GM19043 (cell line): ENCODE results near the gene PARD3.
A peak's percentile ranks its signal among the peaks of the same experiment; 100 is the strongest.

ENCODE experiments used
- ATAC-seq: cut with Tn5 transposase; IDR thresholded peaks from one replicate; pipeline ENCODE4 v1.9.1; 2021; ENCODE audit warnings: low read depth; ENCODE audit not compliant: unreplicated experiment

PARD3 gene

DNA sequence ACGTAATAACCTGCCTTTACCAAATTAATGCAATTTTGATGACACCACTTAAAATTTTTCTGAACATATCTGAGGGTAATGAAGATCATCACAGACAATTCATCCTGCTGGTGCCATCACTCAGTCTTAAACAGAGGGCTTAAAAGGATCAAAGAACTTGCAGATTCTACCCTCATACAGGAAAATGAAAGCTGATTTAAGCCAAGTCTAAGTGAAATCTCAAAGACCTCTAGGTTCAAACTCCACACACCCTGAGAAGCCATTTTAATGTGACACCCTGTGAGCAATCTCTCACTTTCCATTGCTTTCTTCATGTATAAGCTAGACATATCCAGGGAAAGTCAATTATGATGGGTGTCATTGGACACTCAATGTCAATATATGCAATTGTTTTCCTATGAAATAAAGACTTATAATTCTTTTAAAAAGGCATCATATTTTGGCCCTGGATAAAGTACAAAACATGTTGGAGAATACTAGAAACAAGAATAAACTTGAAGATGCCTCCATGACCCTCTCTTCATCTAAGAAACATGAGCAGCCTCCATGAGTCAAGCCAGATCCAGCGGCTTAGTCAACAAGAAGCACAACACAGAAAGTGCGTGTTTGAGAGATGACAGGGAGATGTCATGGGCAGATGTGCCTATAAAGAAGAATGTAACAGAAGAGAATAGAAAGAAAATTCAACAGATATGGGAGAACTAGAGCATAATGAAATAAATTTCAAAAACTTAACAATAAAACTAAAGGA is 291.9 kb downstream of the PARD3 start:
- ATAC-seq, result no peak

DNA sequence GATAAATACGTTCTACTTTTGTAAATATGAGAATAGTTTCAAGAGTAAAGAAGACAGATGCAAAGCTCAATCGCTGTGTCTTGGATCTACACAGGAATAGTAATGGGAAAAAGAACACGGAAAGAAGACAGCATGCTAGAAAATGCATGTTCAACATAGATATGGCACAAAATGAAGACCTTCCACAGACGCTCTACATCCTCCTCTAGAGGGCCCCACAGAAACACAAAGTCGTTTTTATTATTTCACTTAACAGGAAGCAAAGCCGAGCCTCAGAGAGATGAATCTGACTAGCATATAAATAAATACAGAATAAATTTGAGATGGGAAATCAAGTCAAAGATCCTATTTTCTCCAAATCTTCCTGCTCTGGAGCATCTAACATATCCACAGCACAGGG is 292.6 kb downstream of the PARD3 start:
- ATAC-seq, result peak; percentile 53

DNA sequence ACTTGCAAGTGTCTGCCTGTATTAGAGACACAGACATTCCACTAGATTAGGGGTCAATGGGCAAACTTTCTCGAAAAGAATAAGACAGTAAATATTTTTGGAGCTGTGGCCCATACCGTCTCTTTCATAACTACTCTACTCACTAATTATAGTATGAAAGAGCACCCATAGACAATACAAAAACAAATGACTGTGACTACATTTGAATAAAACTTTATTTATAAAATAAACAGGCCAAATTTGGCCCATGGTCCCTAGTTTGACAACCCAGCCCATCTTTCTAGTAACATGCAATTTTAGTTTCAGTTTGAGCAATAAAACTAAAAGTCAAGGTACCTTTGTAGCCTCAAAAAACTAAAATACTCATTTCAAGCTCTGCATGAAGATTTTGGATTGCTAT is 294.6 kb downstream of the PARD3 start:
- ATAC-seq, result no peak

DNA sequence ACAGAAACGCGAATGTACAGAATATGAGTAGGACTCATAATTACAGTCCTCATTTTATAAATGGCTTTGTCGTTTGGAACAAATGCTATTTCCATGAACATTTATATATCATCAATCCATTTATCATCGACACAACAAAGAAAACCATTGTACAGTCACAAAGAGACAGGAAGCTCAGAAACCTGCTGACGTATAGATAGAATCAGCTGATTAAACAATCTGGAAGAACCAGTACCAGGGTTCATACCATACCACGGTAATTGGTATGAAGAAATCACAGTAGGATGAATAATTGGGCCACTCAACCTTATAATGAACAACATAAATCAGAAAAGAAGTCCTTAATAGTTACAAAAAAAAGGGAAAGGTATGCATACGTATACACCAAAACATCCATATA is 295.0 kb downstream of the PARD3 start:
- ATAC-seq, result no peak

DNA sequence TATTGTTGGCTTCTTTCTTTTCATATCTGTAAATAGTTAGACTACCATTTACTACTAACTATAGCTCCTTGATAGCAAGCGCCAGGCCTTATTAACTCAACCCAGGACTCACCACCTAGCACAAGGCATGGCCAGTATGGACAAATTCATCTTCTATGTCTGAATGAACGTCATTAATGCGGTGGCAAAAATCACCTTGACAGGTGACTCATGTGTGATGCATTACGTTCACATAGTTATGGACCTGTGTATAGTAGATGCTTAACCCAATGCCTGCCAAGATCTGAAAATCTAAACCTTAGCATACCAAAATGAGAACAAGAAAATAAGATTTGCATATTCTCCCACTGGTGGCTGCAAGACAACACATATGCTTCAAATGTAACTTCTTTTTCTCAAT is 300.8 kb downstream of the PARD3 start:
- ATAC-seq, result no peak

DNA sequence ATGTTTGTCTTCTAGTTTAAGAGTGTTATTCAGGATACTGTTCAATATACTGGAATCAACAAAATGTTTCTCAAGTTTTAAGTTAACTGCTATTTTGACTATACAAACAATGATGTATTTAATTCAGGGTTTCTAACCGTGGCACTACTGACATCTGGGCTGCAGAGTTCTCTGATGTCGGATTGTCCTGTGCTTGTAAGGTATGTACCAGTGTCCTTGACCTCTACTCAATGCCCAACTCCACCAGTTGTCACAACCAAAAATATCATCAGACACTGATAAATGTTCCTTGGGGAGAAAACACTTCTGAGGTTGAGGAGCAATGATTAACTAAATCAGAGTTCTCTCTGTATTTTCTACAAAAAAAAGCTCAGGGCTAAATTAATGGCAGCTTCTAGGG is 301.5 kb downstream of the PARD3 start:
- ATAC-seq, result no peak

DNA sequence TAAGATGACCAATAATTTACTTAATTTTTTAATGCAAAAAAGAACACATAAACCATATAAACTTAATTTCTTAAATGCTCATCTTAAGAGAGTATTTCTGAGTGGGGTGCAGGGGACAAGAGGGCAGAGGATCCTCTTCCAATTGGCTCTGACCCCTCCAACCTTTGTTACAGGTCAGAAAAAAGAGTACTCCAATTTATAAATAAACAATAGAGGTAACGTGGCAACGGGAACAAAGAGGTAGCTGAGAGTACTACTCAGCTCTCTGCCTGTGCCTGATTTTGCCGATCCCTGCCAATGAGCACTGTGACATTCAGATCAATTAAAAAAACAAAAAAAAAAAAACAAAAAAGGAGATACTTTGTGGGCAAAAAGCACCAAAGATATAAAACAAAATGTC is 307.9 kb downstream of the PARD3 start:
- no peak for ATAC-seq

DNA sequence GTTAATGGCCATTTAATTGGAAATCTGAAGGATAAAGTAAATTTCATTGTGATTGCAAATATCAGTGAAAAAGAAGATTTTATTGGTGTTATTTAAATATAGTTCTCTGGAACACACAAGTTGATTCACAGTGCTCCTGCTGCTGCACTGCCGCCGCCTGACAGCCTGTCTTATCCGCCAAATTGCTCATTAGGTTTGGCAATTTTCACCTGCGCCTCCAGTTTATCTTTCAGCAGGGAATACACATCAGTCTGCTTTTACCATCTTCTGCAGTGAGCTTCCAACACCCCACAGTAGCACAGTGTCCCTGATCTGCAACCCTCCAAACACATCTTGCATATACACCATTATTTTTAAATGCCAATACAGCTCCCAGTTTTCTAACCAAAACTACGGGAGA is 308.3 kb downstream of the PARD3 start:
- ATAC-seq, result no peak

DNA sequence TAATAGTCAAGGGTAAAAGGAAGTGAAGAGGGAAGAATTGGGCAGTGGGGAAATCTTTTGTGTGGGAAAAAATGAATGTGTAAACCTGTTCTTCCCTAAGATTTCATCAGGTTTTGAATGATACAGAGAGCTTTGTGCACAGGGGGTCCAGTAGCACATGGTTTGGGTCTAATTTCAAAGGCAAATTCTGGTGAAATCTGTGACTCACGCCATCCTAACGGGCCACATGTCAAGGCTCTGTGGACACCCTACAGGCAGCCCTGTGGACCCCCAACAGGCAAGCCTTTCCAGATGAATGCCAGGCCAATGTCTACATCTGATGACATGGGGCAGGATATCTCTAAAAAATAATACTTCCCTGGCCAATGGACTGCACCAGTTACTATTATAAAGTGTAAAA is 309.8 kb downstream of the PARD3 start:
- no peak for ATAC-seq

DNA sequence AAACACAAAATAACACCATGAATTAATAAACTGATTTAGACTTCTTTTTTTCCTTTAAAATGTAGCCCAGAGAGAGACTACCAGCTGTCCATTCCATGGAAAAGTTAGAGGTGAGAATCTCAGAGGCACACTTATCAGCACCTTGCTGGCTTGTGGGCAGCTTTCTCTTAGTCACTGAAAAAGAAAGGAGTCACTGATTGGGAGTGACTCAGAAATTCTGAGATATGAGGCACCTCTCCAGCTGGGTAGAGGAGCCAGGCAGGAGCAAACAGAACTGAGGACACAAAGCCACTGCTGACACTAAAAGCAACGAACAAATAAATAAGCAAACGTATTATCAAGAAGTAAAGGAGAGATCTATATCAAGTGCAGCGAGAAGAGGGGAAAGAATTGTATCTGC is 310.6 kb downstream of the PARD3 start:
- ATAC-seq, result no peak

DNA sequence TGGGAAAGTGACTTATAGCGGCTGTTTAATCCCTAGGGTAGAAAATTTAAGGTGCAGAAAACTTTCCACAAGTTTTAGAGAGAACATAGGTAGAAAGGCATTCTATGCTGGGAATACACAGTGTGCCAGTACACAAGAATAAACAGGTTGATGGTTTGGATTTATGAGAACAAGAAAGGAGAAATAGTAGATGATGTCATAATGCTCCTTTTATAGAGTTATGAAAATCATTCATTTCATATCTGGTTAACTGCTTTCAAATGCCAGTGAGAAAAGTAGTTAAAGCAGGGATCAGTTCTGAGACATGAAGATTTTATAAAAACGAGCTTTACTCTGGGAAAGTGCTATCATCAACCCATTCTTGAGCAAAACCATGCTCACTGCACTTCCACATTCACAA is 311.4 kb downstream of the PARD3 start:
- ATAC-seq, result no peak

DNA sequence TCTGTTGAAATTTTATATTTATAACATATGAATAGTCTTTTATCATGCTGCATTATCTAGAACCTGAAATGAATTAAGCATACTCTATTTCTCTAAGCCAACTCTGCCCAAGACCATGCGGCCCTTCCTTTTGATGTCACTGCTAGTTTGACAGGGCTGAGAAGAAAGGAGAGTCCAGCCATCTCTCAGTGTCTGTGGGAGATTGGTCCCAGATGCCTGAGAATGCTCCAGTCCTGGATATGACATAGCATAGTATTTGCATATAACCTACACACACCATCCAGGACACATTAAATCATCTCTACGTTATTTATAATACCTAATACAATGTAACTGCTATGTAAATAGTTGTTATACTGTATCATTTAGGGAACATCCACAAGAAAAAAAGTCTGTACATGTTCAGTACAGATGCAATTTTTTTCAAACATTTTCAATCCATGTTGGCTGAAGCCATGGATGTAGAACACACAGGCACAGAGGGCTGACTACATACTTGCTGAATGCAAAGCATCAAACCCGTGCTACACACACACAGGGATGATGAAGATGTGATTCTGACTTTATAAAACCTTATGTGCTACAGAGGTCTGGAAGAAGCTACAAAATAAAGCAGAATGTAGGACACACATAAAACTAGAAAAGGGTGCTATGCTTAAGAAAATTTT is 315.4 kb downstream of the PARD3 start:
- no peak for ATAC-seq

DNA sequence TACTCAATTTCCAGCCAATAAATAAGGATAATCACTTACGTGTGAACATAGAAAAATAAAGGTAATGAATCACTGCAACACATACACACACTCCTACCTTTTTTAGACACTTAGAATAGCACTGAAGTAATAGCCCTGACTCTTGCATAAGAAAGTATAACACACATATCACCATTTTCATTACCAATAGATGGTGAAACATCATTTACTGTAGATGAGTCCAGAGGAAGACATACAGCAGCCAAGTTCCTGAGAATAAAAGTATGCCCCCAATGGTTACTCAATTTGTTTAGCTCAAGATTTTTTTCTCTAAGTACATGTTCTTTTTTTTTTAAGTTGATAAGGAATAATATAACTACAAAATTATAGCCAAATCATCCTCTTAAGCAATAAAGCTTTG is 316.3 kb downstream of the PARD3 start:
- no peak for ATAC-seq

DNA sequence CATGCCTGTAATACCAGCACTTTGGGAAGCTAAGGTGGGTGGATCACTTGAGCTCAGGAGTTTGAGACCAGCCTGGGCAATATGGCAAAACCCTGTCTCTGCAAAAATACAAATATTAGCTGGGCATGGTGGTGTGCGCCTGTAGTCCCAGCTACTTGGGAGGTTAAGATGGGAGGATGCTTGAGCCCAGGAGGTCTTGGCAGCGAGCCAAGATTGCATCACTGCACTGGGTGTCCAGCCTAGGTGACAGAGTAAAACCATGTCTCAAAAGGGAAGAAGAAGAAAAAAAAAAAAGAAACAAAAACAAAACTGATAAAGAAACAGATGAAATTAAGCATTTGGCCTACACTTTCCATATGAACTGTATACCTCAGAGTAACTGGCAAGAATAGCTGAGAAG is 319.2 kb downstream of the PARD3 start:
- ATAC-seq, result no peak

DNA sequence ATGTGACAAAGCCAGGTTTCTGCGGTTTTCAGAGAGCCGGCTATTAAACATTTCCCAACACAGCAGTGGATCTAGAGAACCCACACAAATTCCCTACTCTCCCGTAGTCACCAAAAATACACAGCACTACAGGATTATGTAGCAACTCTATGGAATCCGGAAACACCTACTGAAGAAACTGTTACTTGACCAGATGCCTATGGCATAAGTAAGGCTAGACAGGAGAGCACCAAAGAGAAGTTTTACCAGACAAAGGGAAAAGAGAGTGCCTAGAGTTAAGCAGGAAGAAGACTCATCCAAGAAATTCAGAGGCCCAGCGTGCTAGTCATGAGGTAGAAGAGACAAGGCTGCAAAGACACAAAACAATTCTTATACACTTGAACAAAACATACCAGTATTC is 321.1 kb downstream of the PARD3 start:
- no peak for ATAC-seq

DNA sequence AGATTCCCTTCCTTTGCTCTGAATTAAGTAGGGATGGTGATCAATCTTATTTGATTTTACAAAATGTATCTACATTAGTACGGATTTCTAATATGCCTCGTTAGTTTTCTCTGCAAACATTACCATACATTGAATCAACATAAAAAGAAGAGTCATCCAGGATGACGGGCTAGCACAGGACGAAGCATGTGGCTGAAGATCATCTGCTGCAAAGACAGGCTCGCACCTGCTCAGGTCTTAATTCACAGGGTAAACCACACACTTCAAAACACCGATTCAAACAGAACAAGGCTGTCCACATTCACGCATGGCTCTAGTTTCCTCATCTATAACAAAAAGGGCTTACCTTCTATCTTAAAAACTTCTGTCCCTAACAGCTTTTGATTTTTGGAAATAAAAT is 323.0 kb downstream of the PARD3 start:
- no peak for ATAC-seq

DNA sequence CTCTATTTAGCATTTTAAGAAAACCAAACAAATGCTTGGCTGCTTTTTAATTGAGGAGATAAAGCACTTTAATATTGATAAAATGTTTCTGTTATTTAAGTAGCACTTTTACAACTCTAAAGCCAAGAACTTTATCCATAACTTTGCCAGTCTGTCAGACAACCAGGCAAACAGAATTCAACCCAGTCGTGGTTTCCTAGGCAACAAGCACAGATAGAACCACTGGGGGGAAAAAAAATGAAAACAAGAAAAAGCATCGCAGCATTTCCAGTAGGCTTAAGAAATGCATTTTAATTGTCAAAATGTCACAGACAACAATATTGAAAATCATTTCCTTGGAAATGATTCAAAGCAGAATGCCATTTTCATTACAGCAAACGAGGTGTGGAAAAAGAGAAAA is 323.4 kb downstream of the PARD3 start:
- no peak for ATAC-seq

DNA sequence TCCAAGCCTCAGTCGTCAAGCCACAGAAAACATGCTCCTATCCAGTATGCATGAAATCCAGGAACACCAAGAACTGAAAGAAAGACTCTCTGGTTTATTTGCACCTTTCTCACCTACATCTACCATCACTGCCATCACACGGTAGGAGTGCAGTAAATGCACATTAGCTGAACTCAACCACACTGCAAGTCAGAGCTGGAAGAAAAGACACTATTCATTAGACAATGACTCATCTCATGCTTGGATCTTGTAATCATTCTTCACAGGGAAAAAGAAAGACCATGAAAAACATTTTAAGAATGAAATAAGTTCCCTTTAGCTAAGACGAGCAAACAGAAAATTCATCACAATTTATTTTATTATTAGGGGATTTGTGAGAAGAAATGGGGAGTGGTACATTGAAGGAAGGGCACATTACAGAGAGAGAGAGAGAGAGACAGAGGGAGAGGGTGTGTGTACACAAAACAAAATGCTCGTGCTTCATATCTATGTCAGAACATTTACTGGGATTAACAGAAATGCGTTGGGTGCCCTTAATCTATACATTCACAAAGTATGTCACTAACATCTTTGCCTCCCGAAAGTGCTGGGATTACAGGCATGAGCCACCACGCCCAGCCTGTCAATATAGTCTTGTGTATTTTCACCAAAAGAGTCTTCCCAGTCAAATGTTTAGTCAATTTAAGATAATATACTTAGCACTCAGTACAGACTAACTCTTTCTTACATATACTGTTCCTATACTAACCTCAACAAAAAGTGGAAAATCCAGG is 324.9 kb downstream of the PARD3 start:
- no peak for ATAC-seq

DNA sequence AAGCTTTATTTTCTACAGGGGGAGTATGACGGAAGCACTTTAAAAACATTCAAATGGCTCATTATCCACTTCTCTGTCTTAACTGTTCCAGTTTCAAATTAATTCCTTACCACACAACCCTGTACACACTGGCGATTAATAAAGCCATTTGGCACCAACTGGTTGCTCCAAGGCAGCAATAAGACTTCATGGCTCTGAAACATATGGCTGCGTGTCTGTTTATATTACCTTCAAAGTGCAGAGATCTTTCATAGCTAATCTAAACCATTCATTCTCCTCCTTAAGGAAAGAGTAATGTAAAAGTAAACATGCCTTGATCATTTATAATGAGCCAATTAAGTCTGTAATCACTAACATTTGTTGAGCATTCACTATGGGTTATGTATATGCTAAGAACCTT is 325.7 kb downstream of the PARD3 start:
- no peak for ATAC-seq

DNA sequence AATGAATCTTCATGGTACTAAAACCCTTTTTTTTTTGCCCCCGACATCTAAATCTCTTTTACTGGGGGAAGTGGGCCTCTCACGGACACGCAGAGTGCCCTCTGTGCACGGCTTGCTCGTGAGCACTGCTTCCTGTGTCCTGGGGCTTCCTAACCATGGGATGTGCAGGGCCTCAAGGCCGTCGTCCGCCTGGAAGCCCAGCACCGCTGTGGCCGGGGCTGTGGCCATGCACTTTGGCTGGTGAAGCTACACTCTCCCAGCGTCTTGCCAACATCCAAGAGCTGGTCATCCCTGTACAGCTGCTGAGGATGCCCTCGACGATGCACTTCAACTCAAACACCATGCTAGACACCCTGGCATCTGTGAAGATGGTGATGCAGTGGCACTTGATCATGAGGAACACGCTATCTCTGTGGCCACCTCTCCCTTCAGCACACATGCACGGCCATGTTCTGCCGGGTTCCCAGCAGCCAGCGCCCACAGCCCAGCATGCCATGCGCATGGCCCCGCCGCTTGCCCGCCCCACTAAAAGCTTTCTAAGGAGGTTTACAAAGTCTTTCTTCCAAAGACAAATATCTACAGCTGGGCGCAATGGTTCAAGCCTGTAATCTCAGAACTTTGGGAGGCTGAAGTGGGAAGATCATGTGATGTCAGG is 326.5 kb downstream of the PARD3 start:
- ATAC-seq, result no peak

DNA sequence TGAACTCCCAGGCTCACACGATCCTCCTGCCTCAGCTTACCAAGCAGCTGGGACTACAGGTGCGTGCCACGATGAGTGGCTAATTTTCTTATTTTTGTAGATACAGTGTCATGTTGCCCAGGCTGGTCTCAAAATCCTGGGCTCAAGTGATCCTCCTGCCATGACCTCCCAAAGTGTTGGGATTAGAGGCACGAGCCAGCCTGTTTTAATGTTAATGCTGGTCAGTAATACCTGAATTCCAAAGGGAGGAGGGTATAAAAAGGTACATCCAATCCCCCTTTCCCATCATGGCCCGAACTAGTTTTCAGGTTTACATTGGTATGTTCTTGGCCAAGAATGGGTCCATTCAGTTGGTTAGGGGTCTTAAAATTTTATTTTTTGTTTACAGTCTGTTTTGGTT is 329.1 kb downstream of the PARD3 start:
- no peak for ATAC-seq
